ENCODE data around the gene TMEM143.
"Not testable (repeated sequence)": the region's sequence is repeated elsewhere in the genome, so short reads cannot be mapped to it uniquely, and the experiment has no call there.

TMEM143 gene

GRCh38 chr19:48392860-48393558 lies 29.3 kb upstream of the TMEM143 start:
- Histone ChIP-seq H3K4me2 (ENCODE audit: low read length) (peak overlapping the region; percentile 100), H3K4me3 (ENCODE audit: low read length) (peak overlapping the region; percentile 88), H3K9me3 (ENCODE audit: insufficient read depth, low read length) (no peaks in the 10 kb centered on the region), H4K20me1 (ENCODE audit: insufficient read depth, low read length) (no peaks in the 10 kb centered on the region), H3K79me2 (ENCODE audit: low read length) (peaks cover 20% of the 10 kb centered on the region), H3K36me3 (replicated peaks; ENCODE audit: low read depth, low read length) (peaks cover 10% of the 10 kb centered on the region), H3K27ac (ENCODE audit: low read length) (no peak overlapping the region), H3K4me1 (ENCODE audit: low read length) (peaks cover 31% of the 10 kb centered on the region), H2AFZ (ENCODE audit: low read depth, low read length) (no peak overlapping the region; the same call in 1 of the 2 replicates), H3K27me3 (ENCODE audit: low read depth, low read length) (peaks cover 43% of the 10 kb centered on the region), H3K9ac (ENCODE audit: low read length) (peak overlapping the region; percentile 69)
- no peak for TF ChIP-seq CTCF (IDR thresholded peaks at IDR 0.05; ENCODE audit: low read depth, low read length)
- TF ChIP-seq EZH2phosphoT487 (IDR thresholded peaks at IDR 0.05; ENCODE audit: low read depth): no peak

GRCh38 chr19:48392006-48392344 lies 28.2 kb upstream of the TMEM143 start:
- Histone ChIP-seq H3K4me1 (ENCODE audit: low read length) (peaks cover 31% of the 10 kb centered on the region), H3K4me3 (ENCODE audit: low read length) (peak overlapping the region; percentile 85), H3K9ac (ENCODE audit: low read length) (peak overlapping the region; percentile 93), H3K27me3 (ENCODE audit: low read depth, low read length) (peaks cover 33% of the 10 kb centered on the region), H3K4me2 (ENCODE audit: low read length) (peak overlapping the region; percentile 90), H3K79me2 (ENCODE audit: low read length) (peaks cover 20% of the 10 kb centered on the region), H2AFZ (ENCODE audit: low read depth, low read length) (peak overlapping the region; percentile 56; the same call in 1 of the 2 replicates), H3K36me3 (replicated peaks; ENCODE audit: low read depth, low read length) (peaks cover 18% of the 10 kb centered on the region)
- H3K27ac ChIP-seq (ENCODE audit: low read length); H3K9me3 ChIP-seq (ENCODE audit: insufficient read depth, low read length); H4K20me1 ChIP-seq (ENCODE audit: insufficient read depth, low read length): not testable (repeated sequence)

GRCh38 chr19:48391100-48392005 lies 27.6 kb upstream of the TMEM143 start, which contains the start of gene KDELR1:
Gene KDELR1, minus strand, starts transcription at chr19:48391551. Its CDS starts 193 bp downstream, at chr19:48391358.
- Histone ChIP-seq H2AFZ (ENCODE audit: low read depth, low read length) (peak within 1 kb of the TSS; percentile 56; the same call in 1 of the 2 replicates), H3K27me3 (ENCODE audit: low read depth, low read length) (peaks cover 26% of the 10 kb centered on the region), H3K9me3 (ENCODE audit: insufficient read depth, low read length) (no peaks in the 10 kb centered on the region), H3K4me2 (ENCODE audit: low read length) (peak within 1 kb of the TSS; percentile 90), H3K27ac (ENCODE audit: low read length) (peak within 1 kb of the TSS; percentile 77), H3K79me2 (ENCODE audit: low read length) (peaks cover 20% of the 10 kb centered on the region), H3K9ac (ENCODE audit: low read length) (peak within 1 kb of the TSS; percentile 93), H3K4me1 (ENCODE audit: low read length) (peaks cover 31% of the 10 kb centered on the region), H4K20me1 (ENCODE audit: insufficient read depth, low read length) (no peaks in the 10 kb centered on the region), H3K4me3 (ENCODE audit: low read length) (peak within 1 kb of the TSS; percentile 85), H3K36me3 (replicated peaks; ENCODE audit: low read depth, low read length) (peaks cover 18% of the 10 kb centered on the region)
- TF ChIP-seq EZH2phosphoT487 (IDR thresholded peaks at IDR 0.05; ENCODE audit: low read depth) (no peak), CTCF (IDR thresholded peaks at IDR 0.05; ENCODE audit: low read depth, low read length) (peak; percentile 94)

GRCh38 chr19:48390188-48391099 lies 26.7 kb upstream of the TMEM143 start:
- H3K4me1 ChIP-seq (ENCODE audit: low read length): peaks cover 23% of the 10 kb centered on the region
- H3K27ac ChIP-seq (ENCODE audit: low read length): peak overlapping the region; percentile 77
- H3K36me3 ChIP-seq (replicated peaks; ENCODE audit: low read depth, low read length): peaks cover 23% of the 10 kb centered on the region
- TF ChIP-seq CTCF (IDR thresholded peaks at IDR 0.05; ENCODE audit: low read depth, low read length) (peak; percentile 54), EZH2phosphoT487 (IDR thresholded peaks at IDR 0.05; ENCODE audit: low read depth) (no peak)
- peak overlapping the region; percentile 90 for H3K4me2 ChIP-seq (ENCODE audit: low read length)
- H3K27me3 ChIP-seq (ENCODE audit: low read depth, low read length): peaks cover 17% of the 10 kb centered on the region
- no peaks in the 10 kb centered on the region for H4K20me1 ChIP-seq (ENCODE audit: insufficient read depth, low read length)
- peaks cover 20% of the 10 kb centered on the region for H3K79me2 ChIP-seq (ENCODE audit: low read length)
- H2AFZ ChIP-seq (ENCODE audit: low read depth, low read length): 0 out of 2 replicates have a peak overlapping the region, but pooled peaks have one; percentile 8
- H3K4me3 ChIP-seq (ENCODE audit: low read length): peak overlapping the region; percentile 85
- peak overlapping the region; percentile 93 for H3K9ac ChIP-seq (ENCODE audit: low read length)
- H3K9me3 ChIP-seq (ENCODE audit: insufficient read depth, low read length): no peaks in the 10 kb centered on the region

All from OCI-LY3 (cell line).